NT2/D1 (cell line): ENCODE data around the gene FKBP1B.
"Not testable (repeated sequence)": the region's sequence is repeated elsewhere in the genome, so short reads cannot be mapped to it uniquely, and the experiment has no call there.

ENCODE experiments used
- DNase-seq: peaks from one replicate; pipeline ENCODE4 v3.0.0-alpha.2; 2011; ENCODE audit warnings: low read depth, low spot score
- H3K27me3 ChIP-seq: 2 replicates; pipeline ENCODE4 v1.6.0; 2011; ENCODE audit warnings: mild to moderate bottlenecking; ENCODE audit not compliant: insufficient read length, insufficient read depth
- H3K36me3 ChIP-seq: 2 replicates; pipeline ENCODE4 v1.6.1; 2011; ENCODE audit warnings: mild to moderate bottlenecking, low read length, mixed read lengths; ENCODE audit not compliant: insufficient read depth, insufficient read length
- H3K4me1 ChIP-seq: 2 replicates; pipeline ENCODE4 v1.5.1; 2011; ENCODE audit not compliant: insufficient read depth, insufficient read length
- H3K4me3 ChIP-seq: 2 replicates; pipeline ENCODE4 v1.5.1; 2011; ENCODE audit warnings: low read depth; ENCODE audit not compliant: insufficient read length
- H3K9ac ChIP-seq: 2 replicates; pipeline ENCODE4 v1.6.0; 2011; ENCODE audit warnings: low read depth; ENCODE audit not compliant: insufficient read length
- H3K9me3 ChIP-seq: 2 replicates; pipeline ENCODE4 v1.5.1; 2011; ENCODE audit warnings: mild to moderate bottlenecking, low read length; ENCODE audit not compliant: insufficient read depth
- SUZ12 ChIP-seq: IDR thresholded peaks from 2 replicates; pipeline ENCODE4 v1.6.1; 2011; ENCODE audit not compliant: insufficient read length, insufficient read depth; ENCODE audit errors: extremely low read depth
- YY1 ChIP-seq: IDR thresholded peaks from 2 replicates; pipeline ENCODE4 v1.6.1; 2011; ENCODE audit not compliant: insufficient read length, insufficient read depth
- ZNF274 ChIP-seq: IDR thresholded peaks from 2 replicates; pipeline ENCODE4 v1.6.1; 2011; ENCODE audit warnings: mild to moderate bottlenecking, low read depth, low read length

The FKBP1B gene

GRCh38 chr2:24024996-24025663, 24.4 kb upstream of the FKBP1B start:
- Histone ChIP-seq H3K4me1 (peaks cover 25% of the 10 kb centered on the region), H3K27me3 (no peaks in the 10 kb centered on the region), H3K9me3 (no peaks in the 10 kb centered on the region), H3K4me3 (no peak overlapping the region), H3K36me3 (peaks cover 34% of the 10 kb centered on the region), H3K9ac (peak overlapping the region; percentile 33)
- TF ChIP-seq YY1, result no peak
- no peak for TF ChIP-seq ZNF274
- TF ChIP-seq SUZ12, result no peak
- no peak for DNase-seq

DNA sequence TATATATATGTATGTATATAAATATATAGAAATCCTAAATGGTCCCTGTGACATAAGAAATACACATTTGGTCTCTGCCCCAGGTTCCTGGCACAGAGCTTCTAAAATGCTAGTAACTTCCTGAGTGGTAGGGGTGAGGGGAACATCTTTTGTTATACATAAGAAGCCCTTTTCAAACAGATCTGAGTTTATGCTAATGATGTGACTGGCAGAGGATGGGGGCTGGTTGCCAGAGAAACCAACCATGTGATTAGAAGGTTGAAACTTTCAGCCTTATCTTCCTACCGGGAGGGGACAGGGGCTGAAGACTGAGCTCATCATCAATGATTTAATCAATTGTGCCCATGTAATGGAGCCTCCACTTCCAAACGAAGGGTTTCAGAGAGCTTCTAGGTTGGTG, 23.3 kb upstream of the FKBP1B start:
- Histone ChIP-seq H3K36me3 (peaks cover 45% of the 10 kb centered on the region), H3K9me3 (no peaks in the 10 kb centered on the region), H3K4me3 (no peak overlapping the region), H3K4me1 (peaks cover 23% of the 10 kb centered on the region), H3K27me3 (no peaks in the 10 kb centered on the region), H3K9ac (no peak overlapping the region)
- TF ChIP-seq ZNF274, result no peak
- no peak for TF ChIP-seq YY1
- no peak for TF ChIP-seq SUZ12
- DNase-seq, result peak; percentile 69

DNA sequence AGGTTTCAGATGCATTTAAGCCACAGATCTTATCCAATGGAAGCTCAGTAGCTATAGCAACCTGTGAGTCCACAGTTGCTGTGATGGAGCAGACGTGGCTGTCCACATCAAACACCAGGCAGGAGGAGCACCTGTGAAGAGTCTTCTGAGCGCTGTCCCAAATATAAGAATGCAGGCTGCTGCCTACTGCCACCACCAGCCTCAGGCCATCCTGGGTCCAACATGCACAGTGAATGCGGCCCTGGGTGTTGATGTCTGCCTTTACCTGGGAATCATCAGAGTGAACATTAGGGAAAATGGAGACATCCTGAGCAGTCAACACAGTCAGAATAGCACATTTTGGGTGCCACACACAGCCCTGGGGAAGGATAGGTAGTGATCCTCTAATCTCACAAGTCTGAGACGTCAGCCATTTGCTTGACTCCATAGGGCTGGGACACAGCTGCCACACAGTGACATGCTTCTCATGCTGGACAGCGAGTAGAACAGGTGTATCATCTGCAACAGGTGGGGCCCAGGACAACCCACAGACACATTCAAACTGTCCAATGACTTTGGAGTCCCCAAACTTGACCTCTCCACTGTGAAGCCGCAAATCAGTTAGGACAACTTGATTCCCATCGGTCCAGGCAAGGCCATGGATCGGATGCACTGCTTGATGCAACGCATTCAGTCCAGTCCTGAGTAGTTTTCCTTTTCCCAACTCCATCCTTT, 10.6 kb upstream of the FKBP1B start:
- TF ChIP-seq SUZ12, result no peak
- TF ChIP-seq ZNF274, result no peak
- no peak for TF ChIP-seq YY1
- DNase-seq, result no peak
- no peaks in the 10 kb centered on the region for H3K4me1 ChIP-seq
- no peak overlapping the region for H3K4me3 ChIP-seq
- H3K27me3 ChIP-seq, result no peaks in the 10 kb centered on the region
- H3K36me3 ChIP-seq, result peaks cover 38% of the 10 kb centered on the region
- H3K9ac ChIP-seq, result no peak overlapping the region
- H3K9me3 ChIP-seq, result no peaks in the 10 kb centered on the region

DNA sequence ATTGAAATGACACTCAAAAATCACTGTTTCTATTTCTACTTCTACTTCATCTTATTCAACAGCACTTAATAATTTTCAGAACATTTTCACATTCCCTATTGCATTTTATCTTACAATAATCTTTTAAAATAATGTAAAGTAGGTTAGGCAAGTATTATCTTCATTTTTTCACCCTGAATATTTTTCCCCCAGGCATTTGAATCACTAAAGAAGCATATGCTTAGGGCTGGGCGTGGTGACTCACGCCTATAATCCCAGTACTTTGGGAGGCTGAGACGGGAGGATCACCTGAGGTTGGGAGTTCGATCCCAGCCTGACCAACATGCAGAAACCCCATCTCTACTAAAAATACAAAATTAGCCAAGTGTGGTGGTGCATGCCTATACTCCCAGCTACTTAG, 9.0 kb upstream of the FKBP1B start:
- Histone ChIP-seq H3K4me1 (peaks cover under 1% of the 10 kb centered on the region), H3K9ac (no peak overlapping the region), H3K4me3 (no peak overlapping the region), H3K27me3 (no peaks in the 10 kb centered on the region), H3K36me3 (peaks cover 34% of the 10 kb centered on the region), H3K9me3 (no peaks in the 10 kb centered on the region)
- no peak for TF ChIP-seq SUZ12
- TF ChIP-seq ZNF274, result no peak
- no peak for TF ChIP-seq YY1
- no peak for DNase-seq

DNA sequence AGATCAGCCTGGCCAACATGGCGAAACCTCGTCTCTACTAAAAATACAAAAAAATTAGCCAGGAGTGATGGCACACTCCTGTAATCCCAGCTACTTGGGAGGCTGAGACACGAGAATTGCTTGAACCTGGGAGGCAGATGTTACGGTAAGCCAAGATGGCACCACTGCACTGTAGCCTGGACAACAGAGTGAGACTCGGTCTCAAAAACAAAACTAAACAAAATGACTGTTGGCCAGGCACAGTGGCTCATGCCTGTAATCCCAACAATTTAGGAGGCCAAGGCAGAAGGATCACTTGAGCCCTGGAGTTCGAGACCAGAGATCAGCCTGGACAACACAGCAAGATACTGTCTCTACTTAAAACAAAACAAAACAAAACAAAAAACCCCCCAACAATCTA, 6.4 kb upstream of the FKBP1B start:
- not testable (repeated sequence) for H3K9ac ChIP-seq, DNase-seq, H3K9me3 ChIP-seq, H3K4me3 ChIP-seq, H3K27me3 ChIP-seq, H3K4me1 ChIP-seq
- peaks cover 15% of the 10 kb centered on the region for H3K36me3 ChIP-seq

DNA sequence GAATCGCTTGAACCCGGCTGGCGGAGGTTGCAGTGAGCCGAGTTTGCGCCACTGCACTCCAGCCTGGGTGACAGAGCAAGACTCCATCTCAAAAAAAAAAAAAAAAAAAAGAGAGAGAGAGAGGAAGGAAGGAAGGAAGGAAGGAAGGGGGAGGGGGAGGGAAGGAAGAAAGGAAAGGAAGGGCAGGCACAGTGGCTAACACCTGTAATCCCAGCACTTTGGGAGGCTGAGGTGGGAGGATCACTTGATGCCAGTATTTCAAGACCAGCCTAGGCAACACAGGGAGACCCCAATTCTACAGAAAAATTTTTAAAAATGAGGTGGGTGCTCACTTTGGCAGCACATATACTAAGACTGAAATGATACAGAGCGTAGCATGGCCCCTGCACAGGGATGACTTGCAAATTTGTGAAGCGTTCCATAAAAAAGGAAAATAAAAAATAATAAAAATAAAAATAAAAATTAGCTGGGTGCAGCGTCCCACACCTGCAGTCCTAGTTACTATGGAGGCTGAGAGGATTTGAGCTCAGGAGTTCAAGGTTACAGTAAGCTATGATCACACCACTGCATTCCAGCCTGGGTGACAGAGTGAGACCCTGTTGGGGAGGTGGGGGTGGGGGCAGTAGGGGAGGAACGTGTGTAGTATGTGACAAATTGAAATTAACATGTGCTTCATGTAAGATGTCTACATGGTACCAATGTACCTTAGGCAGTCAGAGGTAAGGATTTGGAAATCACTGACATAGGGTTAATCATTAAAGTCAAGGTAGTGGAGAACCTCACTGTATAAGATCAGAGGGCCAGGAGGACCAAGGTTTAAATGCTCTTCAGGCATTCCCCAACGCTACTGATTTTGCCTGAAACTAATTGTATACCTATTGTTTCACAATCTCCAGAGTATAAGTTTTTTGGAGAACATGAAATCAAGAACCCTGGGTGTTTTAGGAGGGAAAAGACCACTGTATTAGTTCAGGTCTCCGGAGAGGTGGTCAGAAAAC, 3.7 kb upstream of the FKBP1B start:
- H3K4me1 ChIP-seq, result peaks cover 2% of the 10 kb centered on the region
- TF ChIP-seq SUZ12 (no peak), ZNF274 (no peak), YY1 (no peak)
- no peak overlapping the region for H3K9ac ChIP-seq
- H3K4me3 ChIP-seq, result peak overlapping the region; percentile 79
- DNase-seq, result no peak
- no peaks in the 10 kb centered on the region for H3K36me3 ChIP-seq
- peaks cover 10% of the 10 kb centered on the region for H3K27me3 ChIP-seq
- no peaks in the 10 kb centered on the region for H3K9me3 ChIP-seq

- DNase-seq, result no peak
- H3K9me3 ChIP-seq, result no peaks in the 10 kb centered on the region
These were observed 3.0 kb upstream of the FKBP1B start for GRCh38 chr2:24046599-24046929.

More at GRCh38 chr2:24046599-24046929, 3.0 kb upstream of the FKBP1B start:
- Histone ChIP-seq H3K4me1 (peaks cover 2% of the 10 kb centered on the region), H3K27me3 (peaks cover 11% of the 10 kb centered on the region), H3K4me3 (peak overlapping the region; percentile 79), H3K36me3 (no peaks in the 10 kb centered on the region), H3K9ac (peak overlapping the region; percentile 86)
- no peak for TF ChIP-seq ZNF274
